HG03135 (cell line): ENCODE results near the gene LIX1.
"Not testable (repeated sequence)": the region's sequence is repeated elsewhere in the genome, so short reads cannot be mapped to it uniquely, and the experiment has no call there.

Source experiments
- ATAC-seq: cut with Tn5 transposase; IDR thresholded peaks from one replicate; pipeline ENCODE4 v1.9.1; 2021; ENCODE audit warnings: mild to moderate bottlenecking, moderate library complexity; ENCODE audit not compliant: unreplicated experiment

LIX1 gene

DNA sequence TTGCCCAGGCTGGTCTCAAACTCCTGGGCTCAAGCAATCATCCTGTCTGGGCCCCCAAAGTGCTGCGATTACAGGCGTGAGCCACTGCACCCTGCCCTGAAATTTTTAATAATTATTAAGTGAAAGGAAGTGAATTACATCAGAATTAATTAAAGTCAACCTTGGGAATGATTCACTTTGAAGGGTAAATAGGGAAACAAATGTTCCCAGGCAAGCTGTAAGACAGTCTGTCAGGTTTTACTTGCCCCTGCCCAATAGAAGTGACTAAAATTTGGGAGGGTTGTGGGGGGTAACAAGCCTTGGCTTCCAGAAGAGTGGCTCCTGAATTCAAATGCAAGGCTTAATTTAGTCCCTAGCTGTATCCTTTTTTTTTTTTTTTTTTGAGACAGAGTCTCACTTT lies 1.3 kb upstream of the LIX1 start:
- ATAC-seq: no peak

DNA sequence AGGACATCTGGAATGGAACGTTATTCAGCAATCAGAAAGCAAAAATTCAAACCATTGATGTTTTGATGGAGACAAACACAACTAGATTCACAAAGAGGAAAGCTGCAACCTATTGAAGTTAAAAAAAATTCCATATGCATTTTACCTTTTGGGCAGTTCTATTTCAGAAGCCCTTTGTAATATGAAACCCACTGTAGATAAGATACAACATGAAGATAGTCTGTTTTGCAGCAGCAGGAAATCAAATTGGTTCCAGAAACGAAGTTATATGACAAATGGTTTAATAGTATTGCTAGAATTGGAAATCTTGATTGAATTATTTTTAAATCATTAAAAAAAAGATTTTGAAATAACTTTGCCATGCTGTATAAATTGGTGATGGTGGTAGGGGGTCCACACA lies 872 bp downstream of the LIX1 start:
- ATAC-seq: no peak

DNA sequence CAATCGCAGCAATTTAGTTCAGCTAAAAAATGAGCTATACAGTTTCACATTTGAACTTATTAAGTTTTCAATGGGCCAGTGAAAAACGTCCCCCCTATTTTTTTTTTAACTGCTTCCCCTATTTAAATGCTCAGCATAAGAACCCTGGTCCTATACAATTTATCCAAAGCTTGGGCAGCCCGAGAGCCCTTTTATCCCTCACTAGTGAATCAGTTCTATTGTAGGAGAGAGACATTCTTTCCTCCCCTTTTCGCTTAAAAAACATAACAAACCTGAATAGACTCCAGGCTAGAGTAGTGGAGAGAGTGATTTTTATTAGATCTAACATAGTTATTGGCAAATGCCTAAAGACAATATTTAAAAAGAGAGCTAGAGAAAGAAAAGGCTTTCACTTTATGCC lies 1.4 kb downstream of the LIX1 start:
- no peak for ATAC-seq

DNA sequence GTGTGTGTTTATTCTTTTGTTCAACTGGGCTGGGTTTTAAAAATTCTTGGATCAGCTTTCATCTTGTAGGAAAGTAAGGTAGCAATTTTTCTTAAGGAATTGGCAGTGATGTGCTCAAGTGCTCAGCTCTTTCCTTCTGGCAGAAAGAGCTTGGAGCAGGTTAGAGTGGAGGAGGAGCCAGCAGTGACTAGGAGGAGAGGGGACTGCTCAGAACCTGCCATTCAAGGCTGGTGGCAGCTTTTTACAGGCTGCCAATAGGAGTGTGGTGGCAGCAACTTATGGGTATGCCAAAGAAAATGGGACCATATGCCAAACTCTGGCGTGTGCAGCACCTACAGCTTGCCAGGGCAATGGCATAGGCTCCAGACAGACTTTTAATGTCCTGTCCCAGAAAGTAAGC lies 2.2 kb downstream of the LIX1 start:
- ATAC-seq: not testable (repeated sequence)

- ATAC-seq: no peak
Observed at GRCh38 chr5:97136475-97136874, 5.9 kb downstream of the LIX1 start.

GRCh38 chr5:97135868-97136267 lies 6.5 kb downstream of the LIX1 start:
- no peak for ATAC-seq

- no peak for ATAC-seq
Observed at GRCh38 chr5:97134634-97135033, 7.8 kb downstream of the LIX1 start.

- no peak for ATAC-seq
Observed at GRCh38 chr5:97133101-97133500, 9.3 kb downstream of the LIX1 start.

DNA sequence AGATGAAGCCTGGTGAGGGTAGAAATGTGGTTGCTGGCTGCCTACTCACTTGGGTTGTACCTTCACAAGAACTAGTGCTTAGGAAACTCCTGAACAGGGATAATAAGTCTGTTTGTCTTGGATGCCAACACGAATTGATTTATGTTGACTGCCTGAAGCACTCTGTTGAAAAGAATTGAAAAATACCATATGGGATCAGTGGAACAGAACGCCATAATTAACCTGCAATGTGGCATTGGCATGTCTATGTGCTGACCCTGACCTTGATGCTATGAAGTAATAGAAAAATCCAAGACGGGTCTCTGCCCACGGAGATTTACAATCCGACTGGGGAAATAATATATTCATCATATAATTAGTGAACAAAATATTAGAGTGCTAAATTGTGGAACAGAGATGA lies 10.5 kb downstream of the LIX1 start:
- ATAC-seq: no peak

GRCh38 chr5:97131139-97131710 lies 11.2 kb downstream of the LIX1 start:
- no peak for ATAC-seq

DNA sequence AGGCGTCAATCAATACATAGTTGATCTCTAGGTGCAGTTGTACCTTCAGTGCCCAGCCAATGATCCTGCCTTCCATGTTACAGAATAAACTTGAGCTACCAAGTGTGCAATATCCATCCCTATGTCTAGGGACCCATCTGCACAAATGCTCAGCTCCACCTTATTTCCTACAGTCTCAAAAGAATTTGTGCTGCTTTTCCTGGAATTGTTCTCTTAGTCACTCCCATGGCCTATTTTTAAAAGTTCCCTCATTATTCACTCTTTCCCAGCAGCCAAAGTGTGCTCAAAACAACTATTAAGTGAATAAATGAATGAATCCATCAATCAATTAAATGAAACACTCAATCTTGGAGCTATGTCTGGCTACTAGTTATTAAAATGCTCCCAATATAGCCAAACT lies 14.7 kb downstream of the LIX1 start:
- ATAC-seq: no peak

GRCh38 chr5:97125125-97125683 lies 17.2 kb downstream of the LIX1 start:
- ATAC-seq: no peak

GRCh38 chr5:97124335-97124734 lies 18.1 kb downstream of the LIX1 start:
- no peak for ATAC-seq

DNA sequence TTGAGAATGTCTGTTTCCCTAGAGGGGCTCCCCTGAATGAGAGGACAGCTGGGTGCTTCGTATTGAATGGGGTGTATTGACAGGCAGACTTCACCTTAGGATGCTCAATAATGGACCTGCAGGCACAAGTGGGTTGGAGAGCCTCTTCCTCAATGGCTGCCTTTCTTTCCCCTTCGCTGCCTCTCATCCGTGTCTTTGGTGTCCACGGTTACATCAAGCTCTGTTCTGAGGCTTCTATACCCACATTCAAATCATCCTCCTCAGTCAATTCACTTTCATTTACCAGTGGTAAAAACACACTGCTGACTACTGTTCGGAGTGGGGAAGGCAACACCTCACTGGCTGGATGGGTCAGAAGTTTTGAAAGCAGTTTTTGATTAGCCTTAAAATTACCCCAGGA lies 20.6 kb downstream of the LIX1 start:
- no peak for ATAC-seq

DNA sequence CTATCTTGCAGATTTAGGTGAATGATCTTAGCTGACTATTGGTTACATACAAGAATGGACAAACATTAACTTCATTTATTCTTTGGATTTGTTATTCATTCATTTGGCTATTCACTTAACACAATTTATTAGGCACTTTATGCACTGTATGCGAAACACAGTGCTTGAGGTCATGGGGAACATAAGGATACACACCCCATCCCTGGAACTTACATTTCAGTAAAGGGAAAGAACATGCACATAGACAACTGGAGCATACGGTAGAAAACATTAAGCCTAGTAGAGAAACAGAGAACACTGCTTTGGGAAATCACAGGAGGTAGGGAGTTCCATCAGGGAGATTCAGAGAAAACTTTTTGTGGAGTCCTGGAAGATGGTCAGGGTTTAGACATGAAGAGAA lies 22.2 kb downstream of the LIX1 start:
- no peak for ATAC-seq

- no peak for ATAC-seq
Observed at GRCh38 chr5:97119007-97119390, 23.4 kb downstream of the LIX1 start.

DNA sequence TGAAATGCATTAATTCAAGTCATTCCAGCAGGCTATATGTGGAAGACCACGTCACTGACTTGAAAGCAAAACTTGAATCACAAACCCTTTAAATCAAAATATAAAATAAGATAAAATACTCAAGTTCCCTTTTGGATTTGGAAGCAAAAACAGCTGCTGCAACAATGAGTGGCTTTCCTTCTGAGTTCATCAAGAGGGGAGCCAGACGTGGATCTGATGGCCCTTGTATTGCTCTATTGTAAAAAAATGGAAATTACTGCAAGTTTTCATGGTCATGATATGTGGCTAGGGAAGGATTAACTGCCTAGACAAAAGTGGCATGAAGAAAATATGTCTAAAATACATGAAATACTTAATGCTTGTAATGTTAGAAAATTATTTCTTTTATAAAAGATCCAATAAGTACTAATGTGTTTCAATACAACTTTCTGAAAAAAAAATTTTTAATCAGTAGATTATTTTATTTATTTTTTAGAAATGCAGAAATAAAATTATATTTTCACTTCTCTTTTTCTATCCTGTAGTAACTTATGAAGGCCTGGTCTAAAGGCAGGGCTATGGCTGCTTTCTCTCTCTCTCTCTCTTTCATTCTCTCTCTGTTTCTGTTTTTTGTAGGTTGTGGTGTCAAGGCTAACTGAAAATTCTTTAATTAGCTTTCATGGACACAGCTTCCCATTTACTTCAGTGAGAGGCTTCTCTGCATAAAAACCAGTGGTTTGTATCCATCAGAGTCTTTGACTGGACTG lies 24.0 kb downstream of the LIX1 start:
- ATAC-seq: peak; percentile 66

DNA sequence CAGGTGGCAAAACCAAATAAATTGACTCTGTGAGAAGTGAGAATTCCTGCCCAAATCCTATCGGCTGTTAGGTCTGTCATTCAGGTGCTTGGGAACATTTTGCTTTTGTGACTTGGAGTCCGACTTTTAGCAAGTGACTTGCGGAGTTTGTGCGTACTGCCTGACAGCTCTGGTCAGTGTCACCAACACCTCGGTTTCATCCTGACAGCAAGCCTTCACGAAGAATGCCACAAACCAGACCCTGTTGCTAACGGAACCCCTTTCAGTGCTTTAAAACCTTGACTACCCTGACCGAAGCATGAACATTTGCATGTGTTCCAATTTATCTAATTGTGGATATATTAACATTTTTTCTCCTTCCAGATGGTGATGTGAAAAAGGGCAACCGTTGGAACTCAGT lies 26.5 kb downstream of the LIX1 start:
- ATAC-seq: no peak

DNA sequence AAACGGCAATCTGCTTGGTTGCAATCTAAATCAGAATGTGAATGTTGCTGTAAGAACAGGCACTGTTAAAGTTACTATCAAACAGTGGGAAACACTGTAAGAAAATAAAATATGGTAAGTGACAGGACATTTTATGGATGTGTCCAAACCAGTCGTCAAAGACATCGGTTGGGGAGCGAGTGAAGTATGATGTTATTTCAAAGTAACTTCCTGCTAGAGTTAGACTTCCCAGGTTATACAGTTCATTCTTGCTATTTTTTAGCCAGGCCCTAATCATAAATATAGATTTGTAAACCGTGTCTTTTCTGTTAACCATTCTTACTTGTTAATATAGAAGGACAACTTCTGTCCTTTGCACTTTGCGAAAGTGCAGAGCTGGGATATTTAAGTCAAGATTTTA lies 30.2 kb downstream of the LIX1 start:
- ATAC-seq: no peak

DNA sequence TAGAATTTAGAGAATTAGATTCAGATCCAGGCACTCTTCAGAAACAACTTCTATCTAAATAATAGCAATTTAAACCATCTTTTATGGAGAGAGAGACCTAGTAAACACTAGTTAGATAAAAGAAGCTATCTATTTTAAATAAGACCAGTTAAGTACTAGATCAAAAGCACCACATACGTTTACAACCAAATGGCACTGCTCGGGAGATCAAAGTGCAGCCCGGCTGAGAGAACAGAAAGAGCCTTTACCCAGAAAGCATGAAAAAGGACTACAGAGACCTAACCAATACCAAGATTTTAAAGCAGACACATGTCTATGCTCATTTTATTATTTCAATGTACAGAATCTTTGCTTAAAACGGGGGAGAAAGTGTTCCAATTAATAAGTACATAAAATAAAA lies 30.8 kb downstream of the LIX1 start:
- ATAC-seq: no peak

GRCh38 chr5:97111004-97111403 lies 31.4 kb downstream of the LIX1 start:
- ATAC-seq: no peak

- ATAC-seq: no peak
Observed at GRCh38 chr5:97107318-97107717, 35.1 kb downstream of the LIX1 start.

GRCh38 chr5:97106216-97106581 lies 36.2 kb downstream of the LIX1 start:
- no peak for ATAC-seq
